ENCODE results near the gene SMARCC1.

Gene SMARCC1

DNA sequence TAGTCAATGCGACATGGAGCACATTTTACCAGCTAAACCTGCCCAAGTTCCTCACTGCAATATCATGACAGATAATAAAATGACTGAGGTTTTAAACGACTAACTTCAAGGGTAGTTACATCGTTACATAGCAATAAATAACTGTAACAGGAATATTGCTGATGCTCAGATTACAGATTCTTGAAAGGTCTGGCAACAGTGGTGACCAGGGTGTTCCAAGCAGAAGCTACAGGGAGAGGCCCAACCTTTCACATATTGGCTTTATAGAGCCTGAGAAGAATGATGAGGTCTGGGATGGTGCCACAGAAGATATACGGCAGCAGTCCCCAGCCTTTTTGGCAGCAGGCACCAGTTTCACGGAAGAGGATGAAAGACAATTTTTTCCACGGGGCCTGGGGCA, 151.9 kb downstream of the SMARCC1 start:
- no peak for DNase-seq

DNA sequence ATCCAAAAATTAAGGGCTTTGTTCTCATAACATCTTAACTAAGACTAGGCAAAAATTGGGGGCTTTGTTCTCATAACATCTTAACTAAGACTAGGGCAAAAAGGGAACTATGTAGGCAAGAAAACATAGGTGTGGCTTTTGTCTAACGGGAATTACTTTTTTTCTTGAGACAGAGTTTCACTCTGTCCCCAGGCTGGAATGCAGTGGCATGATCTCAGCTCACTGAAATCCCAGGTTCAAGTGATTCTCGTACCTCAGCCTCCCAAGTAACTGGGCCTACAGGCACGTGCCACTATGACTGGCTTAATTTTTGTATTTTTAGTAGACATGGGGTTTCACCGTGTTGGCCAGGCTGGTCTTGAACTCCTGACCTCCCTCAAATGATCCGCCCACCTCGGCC, 153.3 kb downstream of the SMARCC1 start:
- DNase-seq, result no peak

DNA sequence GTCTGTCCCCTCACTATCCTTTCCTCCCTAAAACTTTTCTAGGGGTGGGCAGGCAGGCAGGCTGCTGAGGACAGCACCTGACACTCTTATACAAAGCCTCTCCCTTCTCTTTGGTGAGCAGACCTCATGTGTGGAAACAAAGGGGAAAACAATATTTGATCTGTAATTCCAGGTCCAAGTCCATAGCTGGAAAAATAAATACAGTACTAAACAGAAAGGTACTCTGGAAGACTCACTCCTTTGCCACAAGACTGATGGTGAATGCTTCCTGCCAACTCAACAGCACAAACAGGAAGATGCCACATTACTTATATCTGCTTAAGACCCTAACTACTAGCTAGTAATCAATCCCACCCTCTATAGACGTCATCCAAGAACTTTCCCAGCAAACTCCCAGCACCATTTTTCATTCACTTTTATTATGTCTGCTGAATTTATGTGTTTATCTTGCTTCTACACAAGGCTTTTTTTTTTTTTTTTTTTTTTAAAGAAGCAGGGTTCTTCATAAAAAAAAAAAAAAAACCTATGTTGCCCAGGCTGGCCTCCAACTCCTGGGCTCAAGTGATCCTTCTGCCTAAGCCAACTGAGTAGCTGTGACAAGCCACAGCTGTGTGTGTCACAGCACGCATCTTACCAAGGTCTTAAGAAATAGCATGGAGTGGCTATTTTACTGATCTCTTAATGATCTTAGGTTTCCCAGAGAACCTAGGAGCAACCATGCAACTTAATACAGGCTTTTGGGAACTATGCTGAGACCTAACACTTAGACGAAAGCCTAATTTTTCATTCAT, 158.8 kb downstream of the SMARCC1 start:
- DNase-seq, result no peak

- no peak for DNase-seq
These were observed 164.3 kb downstream of the SMARCC1 start for GRCh38 chr3:47617086-47618010.

DNA sequence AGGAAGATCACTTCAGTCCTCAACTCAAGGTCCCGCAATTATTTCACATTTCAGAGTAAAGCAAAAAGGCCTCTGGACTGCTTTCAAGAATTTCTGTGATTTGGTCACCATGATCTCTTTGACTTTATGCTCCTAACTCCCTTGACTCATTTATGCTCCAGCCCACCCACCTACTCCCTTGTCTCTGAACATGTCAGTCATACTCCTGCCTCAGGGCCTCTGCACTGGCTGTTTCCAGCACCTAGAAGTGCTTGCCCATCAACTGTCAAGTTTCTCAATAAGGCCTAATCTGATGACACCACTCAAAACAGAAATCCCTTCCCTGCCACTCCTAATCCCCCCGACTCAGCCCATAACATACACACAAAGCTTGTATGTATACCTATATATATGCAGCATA, 166.9 kb downstream of the SMARCC1 start:
- DNase-seq, result no peak

DNA sequence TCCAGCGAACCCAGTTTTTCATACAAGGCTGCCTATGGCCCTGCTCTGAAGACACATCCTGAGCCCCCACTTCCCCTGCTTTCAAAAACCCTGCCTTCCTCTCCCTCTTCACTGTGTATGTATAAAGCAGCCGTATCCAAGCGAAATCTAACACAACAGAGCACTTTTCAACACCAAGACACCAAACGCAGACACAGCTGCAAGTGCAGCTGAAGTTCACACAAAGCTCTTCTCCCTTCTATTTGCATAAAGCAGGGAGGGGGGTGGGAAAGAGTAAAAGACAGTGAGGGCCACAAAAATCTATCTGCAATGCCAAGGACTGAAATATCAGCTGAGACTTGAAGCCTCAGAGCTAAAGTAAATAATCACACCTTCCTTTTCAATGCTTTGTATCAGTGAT, 168.0 kb downstream of the SMARCC1 start:
- no peak for DNase-seq

GRCh38 chr3:47612879-47613278, 168.8 kb downstream of the SMARCC1 start:
- DNase-seq, result no peak

DNA sequence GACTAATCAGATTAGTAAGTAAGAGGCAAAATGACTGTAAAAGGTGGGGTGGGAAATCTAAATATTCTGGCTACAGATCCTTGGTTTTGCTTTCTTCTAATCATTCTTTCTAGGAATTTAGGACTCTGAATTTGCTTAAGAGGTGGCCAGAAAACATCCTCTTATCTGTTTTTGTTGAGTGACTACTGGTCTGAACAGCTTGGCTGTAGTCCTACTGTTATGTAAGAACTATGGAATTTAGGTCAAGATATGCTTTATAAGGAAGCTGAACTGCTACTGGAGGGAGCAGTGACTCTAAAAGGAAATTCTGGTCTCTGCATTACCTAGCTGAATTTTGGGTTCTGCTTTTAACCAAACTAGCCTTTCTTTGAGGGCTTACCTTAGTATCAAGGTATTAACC, 169.5 kb downstream of the SMARCC1 start:
- no peak for DNase-seq

DNA sequence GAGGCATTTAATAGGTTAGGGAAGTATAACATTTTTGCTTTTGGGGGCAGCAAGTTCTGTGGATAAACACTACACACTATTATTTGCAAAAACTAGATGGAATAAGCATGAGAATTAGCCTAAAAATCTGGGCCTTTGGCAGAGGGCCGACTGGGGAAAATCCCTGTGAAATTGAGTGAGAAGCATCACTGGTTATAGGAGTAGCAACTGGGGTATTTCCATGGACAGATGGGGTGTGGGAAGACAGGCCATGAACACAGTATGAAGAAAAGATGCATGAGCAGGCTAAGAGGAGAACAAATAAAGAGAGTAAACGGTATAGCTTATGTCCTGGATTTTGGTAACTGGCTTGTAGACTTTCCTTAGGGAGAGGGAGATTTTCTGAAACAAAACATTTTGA, 170.1 kb downstream of the SMARCC1 start:
- DNase-seq, result no peak

DNA sequence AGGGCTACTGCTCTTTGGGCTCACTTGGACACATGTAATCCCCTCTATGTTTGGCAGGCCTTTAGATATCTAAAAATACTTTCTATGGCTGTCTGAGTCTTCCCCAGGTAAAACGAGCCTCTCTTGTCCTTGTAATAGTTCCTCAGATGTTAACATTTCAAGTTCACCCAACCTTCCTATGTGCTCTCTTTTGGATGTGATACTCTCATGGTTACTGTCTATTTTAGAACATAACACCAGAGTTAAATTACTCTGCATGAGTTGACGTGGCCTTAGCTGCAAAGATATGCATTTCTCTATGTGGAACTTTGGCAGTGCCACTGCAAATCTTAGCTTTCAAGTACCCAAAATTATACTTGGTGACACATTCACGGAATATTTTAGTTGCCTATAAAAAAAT, 171.1 kb downstream of the SMARCC1 start:
- no peak for DNase-seq

GRCh38 chr3:47607335-47607734, 174.4 kb downstream of the SMARCC1 start:
- no peak for DNase-seq

DNA sequence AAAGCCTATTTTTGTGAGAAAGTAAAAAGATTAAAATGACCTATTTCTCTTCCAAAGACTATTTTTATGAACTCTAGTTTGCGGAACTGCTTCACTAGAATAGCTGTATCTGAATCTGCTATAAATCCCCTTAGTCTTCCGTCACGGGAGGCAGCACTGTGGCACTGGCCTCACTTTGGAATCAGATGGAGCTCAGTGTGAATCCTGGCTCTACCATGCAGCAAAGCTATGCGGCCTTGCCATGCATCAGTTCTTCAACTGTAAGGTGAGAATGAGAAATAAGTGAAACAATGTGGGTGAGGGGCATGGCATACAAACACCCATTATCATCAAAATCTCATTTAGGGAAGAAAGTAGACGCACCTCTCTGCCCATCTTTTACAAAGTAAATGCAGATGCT, 175.5 kb downstream of the SMARCC1 start:
- DNase-seq, result no peak

- no peak for DNase-seq
These were observed 176.0 kb downstream of the SMARCC1 start for GRCh38 chr3:47605652-47606051.

DNA sequence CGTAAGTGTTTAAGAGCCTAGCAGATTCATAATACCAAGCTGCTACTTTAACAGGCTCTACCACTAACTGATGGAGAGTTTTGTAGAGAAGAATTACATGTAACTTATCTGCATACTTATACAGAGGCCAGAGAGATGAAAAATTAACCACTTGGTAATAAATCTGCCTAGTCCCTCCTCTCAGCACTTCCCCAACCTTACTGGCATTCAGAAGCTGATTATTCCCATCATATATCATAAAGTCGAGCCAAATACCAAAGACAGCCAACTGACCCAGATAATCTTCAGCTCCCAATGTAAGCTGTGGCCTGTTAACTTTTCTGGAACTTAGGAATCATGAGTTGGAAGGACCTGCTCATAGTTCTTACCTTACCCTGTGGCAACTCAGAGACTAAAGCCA, 177.5 kb downstream of the SMARCC1 start:
- no peak for DNase-seq

GRCh38 chr3:47603332-47603731, 178.4 kb downstream of the SMARCC1 start:
- DNase-seq, result no peak

GRCh38 chr3:47601281-47601680, 180.4 kb downstream of the SMARCC1 start:
- DNase-seq, result no peak

- no peak for DNase-seq
These were observed 186.9 kb downstream of the SMARCC1 start for GRCh38 chr3:47594792-47595191.

DNA sequence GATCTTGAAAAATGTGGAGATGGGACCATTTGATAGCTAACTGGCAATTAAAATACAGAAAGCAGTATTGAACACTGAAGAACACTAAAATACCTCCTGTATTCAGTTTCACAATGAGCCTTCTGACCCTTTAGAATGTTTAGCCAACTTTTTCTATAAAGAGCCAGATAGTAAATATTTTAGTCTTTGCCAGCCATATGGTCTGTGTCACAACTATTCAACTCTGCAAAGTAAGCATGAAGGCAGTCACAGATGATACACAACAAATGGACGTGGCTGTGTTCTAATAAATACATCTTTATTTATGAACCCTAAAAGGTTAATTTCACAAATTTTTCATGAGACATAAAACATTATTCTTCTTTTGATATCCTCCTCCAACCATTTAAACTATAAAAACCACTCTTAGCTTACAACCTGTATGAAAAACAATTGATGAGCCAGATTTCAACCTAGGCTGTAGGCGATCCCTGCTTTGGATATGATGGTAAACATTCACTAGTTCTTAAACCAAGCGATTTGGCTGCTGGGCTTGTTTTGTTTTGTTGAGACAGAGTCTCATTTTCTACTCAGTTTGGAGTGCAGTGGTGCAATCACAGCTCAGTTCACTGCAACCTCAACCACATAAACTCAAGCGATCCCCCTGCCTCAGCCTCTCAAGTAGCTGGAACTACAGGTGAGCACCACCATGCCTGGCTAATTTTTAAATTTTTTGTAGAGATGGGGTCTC, 189.5 kb downstream of the SMARCC1 start:
- no peak for DNase-seq

DNA sequence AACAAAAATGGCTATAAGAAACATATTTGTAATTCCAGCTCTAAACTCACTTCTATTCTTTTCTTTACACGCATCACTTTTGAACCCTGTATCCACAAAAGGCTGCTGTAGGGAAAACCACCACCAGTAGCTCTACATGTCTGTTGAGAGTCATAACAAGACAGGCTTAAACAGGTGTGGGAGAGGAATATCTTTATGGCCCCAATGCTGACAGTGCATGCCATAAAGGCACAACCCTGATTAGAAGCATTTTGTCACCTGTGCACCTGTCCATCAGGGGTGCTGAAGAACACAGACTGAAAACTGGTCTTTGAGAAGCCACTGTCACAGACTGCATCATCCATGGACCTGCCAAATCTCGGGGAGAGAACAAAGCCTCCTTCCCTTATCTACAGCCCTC, 191.5 kb downstream of the SMARCC1 start:
- no peak for DNase-seq

DNA sequence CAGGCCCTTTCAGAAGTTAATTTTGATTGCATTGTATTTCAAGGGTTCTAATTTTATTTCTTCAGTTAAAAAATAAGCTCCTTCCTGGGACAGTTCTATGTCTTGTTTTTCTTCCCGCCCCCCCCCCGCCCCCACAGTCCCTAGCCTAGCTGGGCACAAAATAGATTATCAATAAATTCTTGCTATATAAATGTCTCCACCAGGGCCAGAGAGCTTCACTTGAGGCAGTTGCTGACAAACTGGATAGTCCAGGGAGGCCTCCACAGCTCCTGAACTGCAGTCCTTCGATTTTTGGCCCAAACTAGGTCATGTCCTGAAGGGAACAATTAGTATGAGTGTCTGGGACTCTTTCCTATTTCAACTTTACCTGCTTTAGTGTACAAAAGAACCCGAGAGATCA, 193.1 kb downstream of the SMARCC1 start:
- no peak for DNase-seq

DNA sequence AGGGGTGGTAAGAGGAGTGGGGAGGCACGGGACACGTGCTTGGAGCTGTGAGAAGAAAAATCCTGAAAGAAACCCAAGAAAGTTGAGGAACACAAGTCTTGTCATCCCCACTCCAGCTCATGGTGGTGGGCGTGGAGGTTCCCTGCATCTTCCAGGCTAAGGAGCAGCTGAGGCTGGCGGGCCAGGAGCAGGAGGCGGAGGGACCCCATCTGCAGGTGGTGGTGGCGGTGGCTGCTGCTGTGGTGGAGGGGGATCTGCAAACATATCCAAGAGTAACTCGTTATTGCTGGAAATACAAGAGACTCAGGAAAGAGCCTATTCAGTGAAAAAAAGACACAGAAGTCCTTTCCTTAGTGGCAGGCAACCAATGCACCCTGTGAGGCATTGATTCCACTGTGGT, 193.6 kb downstream of the SMARCC1 start:
- DNase-seq, result no peak

GRCh38 chr3:47586746-47587145, 194.9 kb downstream of the SMARCC1 start:
- no peak for DNase-seq

DNA sequence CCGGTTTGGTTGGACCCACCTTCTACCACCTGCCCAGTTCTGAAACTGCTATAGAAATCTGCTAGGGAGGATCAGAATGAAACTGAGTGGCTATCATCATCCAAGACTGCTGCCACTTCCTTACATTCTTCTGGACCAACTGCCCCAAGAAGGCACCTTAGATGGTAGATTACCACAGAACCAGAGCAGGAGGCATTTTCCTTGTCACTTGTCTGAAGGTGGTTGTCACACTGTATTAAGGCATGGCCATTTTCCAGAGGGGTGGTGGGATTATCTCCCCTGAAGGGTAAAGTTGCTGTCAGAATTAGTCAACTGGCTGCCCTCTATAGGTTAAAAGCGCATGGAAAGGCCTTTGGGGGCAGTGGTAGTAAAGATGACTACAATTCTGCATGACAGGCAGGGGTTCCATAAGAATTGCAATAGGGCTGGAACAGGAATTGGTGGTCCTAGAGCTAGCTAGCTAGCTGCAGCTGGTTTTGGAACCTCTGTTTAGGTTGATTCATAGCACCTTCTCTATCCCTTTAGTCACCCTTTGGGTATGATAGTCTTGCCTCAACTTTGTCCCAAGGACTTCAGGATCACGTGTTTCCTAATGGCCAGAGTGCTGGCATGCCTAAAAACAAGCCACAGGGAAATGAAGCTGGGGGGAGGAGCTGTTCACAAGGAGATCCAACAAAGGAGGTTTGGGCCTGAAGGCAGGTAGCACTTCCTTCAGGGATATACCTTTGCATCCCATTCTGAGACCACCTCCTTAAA, 198.2 kb downstream of the SMARCC1 start:
- DNase-seq, result no peak

All from central memory CD4-positive, alpha-beta T cell (primary cell).